ENCODE measurements around the gene PRDM12.

DNA sequence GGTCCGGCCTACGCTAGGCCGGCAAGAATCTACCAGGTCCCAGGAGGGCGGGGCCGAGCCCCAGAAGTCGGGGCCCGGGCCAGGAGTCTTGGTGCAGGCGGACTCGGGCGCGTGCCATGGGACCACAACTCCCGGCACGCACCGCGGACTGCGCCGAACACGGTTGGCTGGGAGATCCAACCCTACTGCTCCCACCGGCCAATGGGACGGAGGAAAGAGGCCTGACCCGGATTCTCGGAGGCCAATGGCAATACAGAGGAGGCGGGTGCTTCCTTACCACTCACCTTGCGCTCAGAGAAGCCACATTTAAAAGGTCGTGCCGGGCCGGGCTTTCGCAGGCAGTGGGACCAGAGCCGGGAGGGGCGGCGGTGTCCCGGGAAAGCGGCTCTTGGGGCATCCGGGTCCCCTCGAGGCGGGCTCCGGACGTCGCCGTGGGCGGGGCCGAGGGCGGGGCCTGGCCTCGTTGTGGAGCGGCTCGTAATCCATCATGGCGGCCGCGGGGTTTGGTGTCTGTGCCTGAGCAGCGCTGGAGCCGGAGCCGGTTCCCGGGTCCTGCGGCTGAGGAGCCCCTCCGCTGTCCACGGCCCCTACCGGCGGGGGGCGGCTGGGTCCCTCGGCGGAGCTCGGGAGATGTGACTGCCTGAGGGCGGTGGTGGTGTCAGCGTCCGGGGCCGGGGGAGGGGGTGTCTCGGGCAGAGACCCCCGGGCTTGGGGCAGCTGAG, 48.3 kb downstream of the PRDM12 start:
- TF ChIP-seq, protein P1, sequence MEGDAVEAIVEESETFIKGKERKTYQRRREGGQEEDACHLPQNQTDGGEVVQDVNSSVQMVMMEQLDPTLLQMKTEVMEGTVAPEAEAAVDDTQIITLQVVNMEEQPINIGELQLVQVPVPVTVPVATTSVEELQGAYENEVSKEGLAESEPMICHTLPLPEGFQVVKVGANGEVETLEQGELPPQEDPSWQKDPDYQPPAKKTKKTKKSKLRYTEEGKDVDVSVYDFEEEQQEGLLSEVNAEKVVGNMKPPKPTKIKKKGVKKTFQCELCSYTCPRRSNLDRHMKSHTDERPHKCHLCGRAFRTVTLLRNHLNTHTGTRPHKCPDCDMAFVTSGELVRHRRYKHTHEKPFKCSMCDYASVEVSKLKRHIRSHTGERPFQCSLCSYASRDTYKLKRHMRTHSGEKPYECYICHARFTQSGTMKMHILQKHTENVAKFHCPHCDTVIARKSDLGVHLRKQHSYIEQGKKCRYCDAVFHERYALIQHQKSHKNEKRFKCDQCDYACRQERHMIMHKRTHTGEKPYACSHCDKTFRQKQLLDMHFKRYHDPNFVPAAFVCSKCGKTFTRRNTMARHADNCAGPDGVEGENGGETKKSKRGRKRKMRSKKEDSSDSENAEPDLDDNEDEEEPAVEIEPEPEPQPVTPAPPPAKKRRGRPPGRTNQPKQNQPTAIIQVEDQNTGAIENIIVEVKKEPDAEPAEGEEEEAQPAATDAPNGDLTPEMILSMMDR (IDR thresholded peaks at IDR 0.05): no peak
- TF ChIP-seq POLR2A (IDR thresholded peaks at IDR 0.05; ENCODE audit: low read depth) (peak; percentile 28), POLR2AphosphoS5 (IDR thresholded peaks at IDR 0.05) (peak; percentile 83), EP300 (IDR thresholded peaks at IDR 0.05) (no peak)
